ENCODE results near the gene DGKG. TPM values are rescaled to one million over a fixed set of nuclear protein-coding genes. Genes with fewer than 3 reads are reported as not detected.

DGKG gene
- polyA plus RNA-seq, 1 of the 3 experiments (the other 2 are of a cell fraction), result 0.12 TPM

DNA sequence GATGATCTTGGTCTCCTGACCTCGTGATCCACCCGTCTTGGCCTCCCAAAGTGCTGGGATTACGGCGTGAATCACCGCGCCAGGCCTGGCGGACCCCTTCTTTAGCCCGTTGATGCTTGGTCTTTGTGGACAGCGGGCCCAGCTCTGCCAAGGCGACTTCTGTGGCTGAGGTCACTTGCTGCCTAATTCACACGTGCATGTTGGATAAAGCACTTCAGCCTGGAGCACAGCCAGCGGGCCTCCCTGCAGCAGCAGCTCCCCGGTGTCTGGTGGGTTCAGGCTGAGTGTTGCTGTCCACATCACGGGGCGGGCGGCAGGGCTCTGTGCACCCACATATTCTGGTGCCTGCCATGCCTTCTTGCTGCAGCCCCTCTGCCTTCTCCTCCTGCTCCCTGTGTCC lies 88.4 kb downstream of the DGKG start:
- Histone ChIP-seq H3K27ac (ENCODE audit: low read depth in 2 of 2, low read length in 1 of 2) (no peak overlapping the region), H3K9me2 (no peaks in the 10 kb centered on the region)
- no peak for TF ChIP-seq CHD2 (IDR thresholded peaks at IDR 0.05; ENCODE audit: low read length, partially characterized antibody)
- no peak for TF ChIP-seq JUND (IDR thresholded peaks at IDR 0.05)
- no peak for TF ChIP-seq POLR2AphosphoS5 (IDR thresholded peaks at IDR 0.05; ENCODE audit: low read depth, low read length)
- no peak for TF ChIP-seq FOXJ3 (CRISPR knock-in tag; IDR thresholded peaks at IDR 0.05)
- TF ChIP-seq, protein P1, sequence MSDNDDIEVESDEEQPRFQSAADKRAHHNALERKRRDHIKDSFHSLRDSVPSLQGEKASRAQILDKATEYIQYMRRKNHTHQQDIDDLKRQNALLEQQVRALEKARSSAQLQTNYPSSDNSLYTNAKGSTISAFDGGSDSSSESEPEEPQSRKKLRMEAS (IDR thresholded peaks at IDR 0.05; ENCODE audit: low read depth), result no peak
- TF ChIP-seq TAF1 (IDR thresholded peaks at IDR 0.05; ENCODE audit: borderline replicate concordance, low read depth, low read length), result no peak
- no peak for TF ChIP-seq RCOR1 (IDR thresholded peaks at IDR 0.05; ENCODE audit: low read length)
- TF ChIP-seq SIN3A (IDR thresholded peaks at IDR 0.05; ENCODE audit: borderline replicate concordance, low read depth, low read length), result no peak
- TF ChIP-seq, protein P2, sequence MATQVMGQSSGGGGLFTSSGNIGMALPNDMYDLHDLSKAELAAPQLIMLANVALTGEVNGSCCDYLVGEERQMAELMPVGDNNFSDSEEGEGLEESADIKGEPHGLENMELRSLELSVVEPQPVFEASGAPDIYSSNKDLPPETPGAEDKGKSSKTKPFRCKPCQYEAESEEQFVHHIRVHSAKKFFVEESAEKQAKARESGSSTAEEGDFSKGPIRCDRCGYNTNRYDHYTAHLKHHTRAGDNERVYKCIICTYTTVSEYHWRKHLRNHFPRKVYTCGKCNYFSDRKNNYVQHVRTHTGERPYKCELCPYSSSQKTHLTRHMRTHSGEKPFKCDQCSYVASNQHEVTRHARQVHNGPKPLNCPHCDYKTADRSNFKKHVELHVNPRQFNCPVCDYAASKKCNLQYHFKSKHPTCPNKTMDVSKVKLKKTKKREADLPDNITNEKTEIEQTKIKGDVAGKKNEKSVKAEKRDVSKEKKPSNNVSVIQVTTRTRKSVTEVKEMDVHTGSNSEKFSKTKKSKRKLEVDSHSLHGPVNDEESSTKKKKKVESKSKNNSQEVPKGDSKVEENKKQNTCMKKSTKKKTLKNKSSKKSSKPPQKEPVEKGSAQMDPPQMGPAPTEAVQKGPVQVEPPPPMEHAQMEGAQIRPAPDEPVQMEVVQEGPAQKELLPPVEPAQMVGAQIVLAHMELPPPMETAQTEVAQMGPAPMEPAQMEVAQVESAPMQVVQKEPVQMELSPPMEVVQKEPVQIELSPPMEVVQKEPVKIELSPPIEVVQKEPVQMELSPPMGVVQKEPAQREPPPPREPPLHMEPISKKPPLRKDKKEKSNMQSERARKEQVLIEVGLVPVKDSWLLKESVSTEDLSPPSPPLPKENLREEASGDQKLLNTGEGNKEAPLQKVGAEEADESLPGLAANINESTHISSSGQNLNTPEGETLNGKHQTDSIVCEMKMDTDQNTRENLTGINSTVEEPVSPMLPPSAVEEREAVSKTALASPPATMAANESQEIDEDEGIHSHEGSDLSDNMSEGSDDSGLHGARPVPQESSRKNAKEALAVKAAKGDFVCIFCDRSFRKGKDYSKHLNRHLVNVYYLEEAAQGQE (IDR thresholded peaks at IDR 0.05; ENCODE audit: low read depth, low read length), result no peak
- TF ChIP-seq EZH2phosphoT487 (IDR thresholded peaks at IDR 0.05; ENCODE audit: borderline replicate concordance, low read depth), result no peak
- no peak for TF ChIP-seq RXRA (IDR thresholded peaks at IDR 0.05; ENCODE audit: borderline replicate concordance, low read depth)
- no peak for TF ChIP-seq TCF12 (IDR thresholded peaks at IDR 0.05)

DNA sequence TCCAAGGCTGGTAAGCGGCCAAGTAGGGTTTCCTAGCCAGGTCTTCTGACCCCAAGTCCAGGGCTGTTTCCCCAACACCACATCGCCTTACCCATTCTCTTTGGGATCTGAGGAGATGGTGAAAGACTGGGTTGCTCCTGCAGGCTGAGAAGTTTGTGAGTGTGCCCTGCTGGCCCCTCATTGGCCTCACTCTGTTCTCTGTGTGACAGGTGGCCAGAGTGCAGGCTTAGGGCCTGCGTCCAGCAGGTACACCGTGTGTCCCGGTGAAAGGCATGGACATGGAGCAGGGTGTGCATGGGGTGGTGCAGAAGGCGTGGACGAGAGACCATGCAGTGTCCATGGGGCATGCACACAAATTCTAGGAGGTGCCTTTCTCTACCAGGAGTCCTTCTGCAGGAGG lies 91.3 kb downstream of the DGKG start:
- WGBS (ENCODE audit: low lambda C conversion rate), result 57% methylated on average over 6 of the region's 7 CpGs
- Histone ChIP-seq H3K4me1 (ENCODE audit: control insufficient read depth in 1 of 2, insufficient read depth in 2 of 2, low read depth in 1 of 2, low read length in 1 of 2) (no peaks in the 10 kb centered on the region; a peak in 1 of 4 replicates), H3K9me3 (no peaks in the 10 kb centered on the region), H3F3A (replicated peaks; ENCODE audit: insufficient read depth) (no peaks in the 10 kb centered on the region), H3K79me2 (ENCODE audit: insufficient read depth) (no peaks in the 10 kb centered on the region), H2AFZ (ENCODE audit: low read depth) (no peak overlapping the region), H3K9me2 (no peaks in the 10 kb centered on the region), H3K27ac (ENCODE audit: low read depth in 2 of 2, low read length in 1 of 2) (no peak overlapping the region), H3K4me3 (ENCODE audit: low read depth in 2 of 2, low read length in 1 of 2) (no peak overlapping the region), H3K4me2 (no peak overlapping the region), H3K9ac (no peak overlapping the region), H3K36me3 (replicated peaks in 1 of 2; ENCODE audit: control insufficient read depth in 1 of 2, insufficient read depth in 2 of 2, low read length in 1 of 2) (no peaks in the 10 kb centered on the region), H4K20me1 (ENCODE audit: insufficient read depth) (no peaks in the 10 kb centered on the region), H3K27me3 (ENCODE audit: insufficient read depth) (peaks cover 6% of the 10 kb centered on the region; the same call in 1 of the 2 replicates)
- no peak for DNase-seq
- ChIA-PET CTCF (interaction anchor here (5.8 kb wide), 1 partner anchor 11 kb away, joined by 36 read pairs; no protein-coding TSS in a partner anchor), POLR2A (no interaction called here)
- no peak for TF ChIP-seq FOXM1 (IDR thresholded peaks at IDR 0.05; ENCODE audit: low read depth)
- TF ChIP-seq SIN3A (IDR thresholded peaks at IDR 0.05; ENCODE audit: borderline replicate concordance, low read depth, low read length), result no peak
- no peak for TF ChIP-seq POLR2AphosphoS5 (IDR thresholded peaks at IDR 0.05; ENCODE audit: low read depth, low read length)
- TF ChIP-seq, protein P3, sequence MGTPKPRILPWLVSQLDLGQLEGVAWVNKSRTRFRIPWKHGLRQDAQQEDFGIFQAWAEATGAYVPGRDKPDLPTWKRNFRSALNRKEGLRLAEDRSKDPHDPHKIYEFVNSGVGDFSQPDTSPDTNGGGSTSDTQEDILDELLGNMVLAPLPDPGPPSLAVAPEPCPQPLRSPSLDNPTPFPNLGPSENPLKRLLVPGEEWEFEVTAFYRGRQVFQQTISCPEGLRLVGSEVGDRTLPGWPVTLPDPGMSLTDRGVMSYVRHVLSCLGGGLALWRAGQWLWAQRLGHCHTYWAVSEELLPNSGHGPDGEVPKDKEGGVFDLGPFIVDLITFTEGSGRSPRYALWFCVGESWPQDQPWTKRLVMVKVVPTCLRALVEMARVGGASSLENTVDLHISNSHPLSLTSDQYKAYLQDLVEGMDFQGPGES (IDR thresholded peaks at IDR 0.05; ENCODE audit: low read depth, low read length), result no peak
- TF ChIP-seq, protein P4, sequence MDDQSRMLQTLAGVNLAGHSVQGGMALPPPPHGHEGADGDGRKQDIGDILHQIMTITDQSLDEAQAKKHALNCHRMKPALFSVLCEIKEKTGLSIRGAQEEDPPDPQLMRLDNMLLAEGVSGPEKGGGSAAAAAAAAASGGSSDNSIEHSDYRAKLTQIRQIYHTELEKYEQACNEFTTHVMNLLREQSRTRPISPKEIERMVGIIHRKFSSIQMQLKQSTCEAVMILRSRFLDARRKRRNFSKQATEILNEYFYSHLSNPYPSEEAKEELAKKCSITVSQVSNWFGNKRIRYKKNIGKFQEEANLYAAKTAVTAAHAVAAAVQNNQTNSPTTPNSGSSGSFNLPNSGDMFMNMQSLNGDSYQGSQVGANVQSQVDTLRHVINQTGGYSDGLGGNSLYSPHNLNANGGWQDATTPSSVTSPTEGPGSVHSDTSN (IDR thresholded peaks at IDR 0.05), result no peak
- TF ChIP-seq JUND (IDR thresholded peaks at IDR 0.05), result no peak
- TF ChIP-seq, protein P5, sequence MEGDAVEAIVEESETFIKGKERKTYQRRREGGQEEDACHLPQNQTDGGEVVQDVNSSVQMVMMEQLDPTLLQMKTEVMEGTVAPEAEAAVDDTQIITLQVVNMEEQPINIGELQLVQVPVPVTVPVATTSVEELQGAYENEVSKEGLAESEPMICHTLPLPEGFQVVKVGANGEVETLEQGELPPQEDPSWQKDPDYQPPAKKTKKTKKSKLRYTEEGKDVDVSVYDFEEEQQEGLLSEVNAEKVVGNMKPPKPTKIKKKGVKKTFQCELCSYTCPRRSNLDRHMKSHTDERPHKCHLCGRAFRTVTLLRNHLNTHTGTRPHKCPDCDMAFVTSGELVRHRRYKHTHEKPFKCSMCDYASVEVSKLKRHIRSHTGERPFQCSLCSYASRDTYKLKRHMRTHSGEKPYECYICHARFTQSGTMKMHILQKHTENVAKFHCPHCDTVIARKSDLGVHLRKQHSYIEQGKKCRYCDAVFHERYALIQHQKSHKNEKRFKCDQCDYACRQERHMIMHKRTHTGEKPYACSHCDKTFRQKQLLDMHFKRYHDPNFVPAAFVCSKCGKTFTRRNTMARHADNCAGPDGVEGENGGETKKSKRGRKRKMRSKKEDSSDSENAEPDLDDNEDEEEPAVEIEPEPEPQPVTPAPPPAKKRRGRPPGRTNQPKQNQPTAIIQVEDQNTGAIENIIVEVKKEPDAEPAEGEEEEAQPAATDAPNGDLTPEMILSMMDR (IDR thresholded peaks at IDR 0.05), result no peak

More for the DNA sequence above, 88.4 kb downstream of the DGKG start:
- Histone ChIP-seq H3K9ac (no peak overlapping the region), H3F3A (replicated peaks; ENCODE audit: insufficient read depth) (no peaks in the 10 kb centered on the region), H3K4me1 (ENCODE audit: control insufficient read depth in 1 of 2, insufficient read depth in 2 of 2, low read depth in 1 of 2, low read length in 1 of 2) (no peaks in the 10 kb centered on the region; a peak in 1 of 4 replicates), H3K4me2 (no peak overlapping the region), H3K27me3 (ENCODE audit: insufficient read depth) (no peaks in the 10 kb centered on the region), H3K4me3 (ENCODE audit: low read depth in 2 of 2, low read length in 1 of 2) (no peak overlapping the region), H3K36me3 (replicated peaks in 1 of 2; ENCODE audit: control insufficient read depth in 1 of 2, insufficient read depth in 2 of 2, low read length in 1 of 2) (no peaks in the 10 kb centered on the region), H3K9me3 (no peaks in the 10 kb centered on the region), H4K20me1 (ENCODE audit: insufficient read depth) (no peaks in the 10 kb centered on the region), H3K79me2 (ENCODE audit: insufficient read depth) (no peaks in the 10 kb centered on the region), H2AFZ (ENCODE audit: low read depth) (no peak overlapping the region)
- CTCF ChIA-PET, result interaction anchor here (1.4 to 5.8 kb wide), 2 partner anchors 14 to 20 kb away, joined by 4 to 36 read pairs; no protein-coding TSS in a partner anchor
- no peak for DNase-seq
- 82% methylated on average over 14 of the region's 16 CpGs for WGBS (ENCODE audit: low lambda C conversion rate)
- POLR2A ChIA-PET, result no interaction called here
